NT2/D1 (cell line): ENCODE results near the gene RAF1.
"Not testable (repeated sequence)": the region's sequence is repeated elsewhere in the genome, so short reads cannot be mapped to it uniquely, and the experiment has no call there.

Source experiments
- DNase-seq: peaks from one replicate; pipeline ENCODE4 v3.0.0-alpha.2; 2011; ENCODE audit warnings: low read depth, low spot score
- H3K27me3 ChIP-seq: 2 replicates; pipeline ENCODE4 v1.6.0; 2011; ENCODE audit warnings: mild to moderate bottlenecking; ENCODE audit not compliant: insufficient read length, insufficient read depth
- H3K36me3 ChIP-seq: 2 replicates; pipeline ENCODE4 v1.6.1; 2011; ENCODE audit warnings: mild to moderate bottlenecking, low read length, mixed read lengths; ENCODE audit not compliant: insufficient read depth, insufficient read length
- H3K4me1 ChIP-seq: 2 replicates; pipeline ENCODE4 v1.5.1; 2011; ENCODE audit not compliant: insufficient read depth, insufficient read length
- H3K4me3 ChIP-seq: 2 replicates; pipeline ENCODE4 v1.5.1; 2011; ENCODE audit warnings: low read depth; ENCODE audit not compliant: insufficient read length
- H3K9ac ChIP-seq: 2 replicates; pipeline ENCODE4 v1.6.0; 2011; ENCODE audit warnings: low read depth; ENCODE audit not compliant: insufficient read length
- H3K9me3 ChIP-seq: 2 replicates; pipeline ENCODE4 v1.5.1; 2011; ENCODE audit warnings: mild to moderate bottlenecking, low read length; ENCODE audit not compliant: insufficient read depth
- SUZ12 ChIP-seq: IDR thresholded peaks from 2 replicates; pipeline ENCODE4 v1.6.1; 2011; ENCODE audit not compliant: insufficient read length, insufficient read depth; ENCODE audit errors: extremely low read depth
- YY1 ChIP-seq: IDR thresholded peaks from 2 replicates; pipeline ENCODE4 v1.6.1; 2011; ENCODE audit not compliant: insufficient read length, insufficient read depth
- ZNF274 ChIP-seq: IDR thresholded peaks from 2 replicates; pipeline ENCODE4 v1.6.1; 2011; ENCODE audit warnings: mild to moderate bottlenecking, low read depth, low read length

RAF1 gene

DNA sequence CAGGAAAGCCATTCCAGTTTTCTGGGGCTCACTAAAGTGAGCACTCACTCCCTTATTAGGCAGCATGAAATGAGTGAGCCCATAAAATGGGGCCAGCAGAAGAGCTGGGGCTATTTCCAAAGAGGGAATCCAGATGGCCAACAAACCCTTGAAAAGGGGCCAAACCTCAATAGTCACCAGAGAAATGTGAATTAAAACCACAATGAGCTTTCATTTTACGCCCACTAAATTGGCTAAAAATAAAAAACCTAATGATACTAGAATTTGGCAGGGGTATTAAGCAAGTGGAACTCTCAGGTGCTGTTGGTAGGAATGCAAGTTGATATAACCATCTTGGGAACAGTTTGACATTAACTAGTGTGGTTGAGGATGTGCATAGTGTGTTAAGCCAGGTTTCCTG lies 42.1 kb upstream of the RAF1 start:
- Histone ChIP-seq H3K9me3 (no peaks in the 10 kb centered on the region), H3K9ac (no peak overlapping the region), H3K27me3 (no peaks in the 10 kb centered on the region), H3K4me1 (peaks cover 1% of the 10 kb centered on the region), H3K4me3 (no peak overlapping the region), H3K36me3 (no peaks in the 10 kb centered on the region)
- TF ChIP-seq ZNF274 = no peak
- TF ChIP-seq YY1 = no peak
- no peak for TF ChIP-seq SUZ12
- DNase-seq = no peak

DNA sequence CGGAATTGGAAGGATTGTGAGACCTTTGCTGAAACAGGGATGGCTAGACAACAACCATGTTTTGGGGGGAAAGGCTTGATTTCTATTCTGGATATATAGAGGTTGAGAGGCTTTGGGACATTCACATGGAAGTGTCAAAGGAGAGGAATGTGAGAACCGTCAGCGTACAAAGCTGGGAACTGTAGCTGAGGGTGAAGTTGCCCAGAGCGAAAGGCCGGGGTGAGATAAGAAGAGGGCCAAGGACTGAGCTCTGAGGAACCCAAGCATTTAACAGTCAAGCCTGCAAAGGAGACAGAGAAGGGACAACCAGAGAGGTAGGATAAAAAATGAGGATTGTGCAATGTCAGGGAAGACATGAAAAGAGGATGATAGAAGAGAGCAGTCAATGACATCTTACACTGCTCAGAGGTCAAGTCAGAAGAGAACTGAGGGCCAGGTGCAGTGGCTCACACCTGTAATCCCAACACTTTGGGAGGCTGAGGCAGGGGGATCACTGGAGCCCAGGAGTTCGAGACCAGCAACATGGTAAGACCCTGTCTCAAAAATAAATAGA lies 41.5 kb upstream of the RAF1 start:
- Histone ChIP-seq H3K4me1 (peaks cover 1% of the 10 kb centered on the region), H3K9ac (no peak overlapping the region), H3K36me3 (no peaks in the 10 kb centered on the region), H3K27me3 (no peaks in the 10 kb centered on the region), H3K4me3 (no peak overlapping the region), H3K9me3 (no peaks in the 10 kb centered on the region)
- no peak for TF ChIP-seq ZNF274
- no peak for TF ChIP-seq YY1
- no peak for TF ChIP-seq SUZ12
- no peak for DNase-seq

DNA sequence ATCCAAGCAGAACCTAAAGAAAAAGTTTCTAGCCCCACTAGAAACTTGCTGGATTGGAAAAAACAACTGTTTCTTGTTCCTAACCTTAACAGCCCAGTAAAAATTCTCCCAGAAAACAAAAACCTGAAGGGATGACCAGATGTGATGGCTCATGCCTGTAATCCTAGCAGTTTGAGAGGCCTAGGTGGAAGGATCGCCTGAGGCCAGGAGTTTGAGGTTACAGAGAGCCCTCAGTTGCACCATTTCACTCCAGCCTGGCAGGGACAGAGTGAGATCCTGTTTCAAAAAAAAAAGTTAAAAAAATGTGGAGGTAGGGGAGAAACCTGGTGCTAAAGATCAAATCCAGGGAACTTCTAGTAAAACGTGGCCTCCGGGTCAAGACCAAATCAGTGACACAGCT lies 38.6 kb upstream of the RAF1 start:
- Histone ChIP-seq H3K27me3 (no peaks in the 10 kb centered on the region), H3K36me3 (no peaks in the 10 kb centered on the region), H3K9ac (no peak overlapping the region), H3K9me3 (no peaks in the 10 kb centered on the region), H3K4me3 (no peak overlapping the region), H3K4me1 (peaks cover 1% of the 10 kb centered on the region)
- TF ChIP-seq ZNF274 (no peak), YY1 (no peak), SUZ12 (no peak)
- no peak for DNase-seq

DNA sequence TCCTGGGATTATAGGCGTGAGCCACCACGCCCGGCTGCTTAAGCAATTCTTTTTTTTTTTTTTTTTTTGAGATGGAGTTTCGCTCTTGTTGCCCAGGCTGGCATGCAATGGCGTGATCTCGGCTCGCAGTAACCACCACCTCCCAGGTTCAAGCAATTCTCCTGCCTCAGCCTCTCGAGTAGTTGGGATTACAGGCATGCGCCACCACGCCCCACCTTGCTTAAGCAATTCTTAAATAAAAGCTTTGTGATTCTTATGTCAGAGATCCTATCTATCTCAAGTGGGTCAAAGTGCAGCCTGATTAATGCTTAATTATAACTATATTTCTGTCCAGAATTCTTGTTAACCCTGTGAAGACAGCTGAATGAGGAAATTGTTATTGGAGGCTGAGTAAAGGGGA lies 37.7 kb upstream of the RAF1 start:
- not testable (repeated sequence) for H3K27me3 ChIP-seq, H3K9ac ChIP-seq, DNase-seq, H3K4me1 ChIP-seq, H3K36me3 ChIP-seq, H3K4me3 ChIP-seq, H3K9me3 ChIP-seq

DNA sequence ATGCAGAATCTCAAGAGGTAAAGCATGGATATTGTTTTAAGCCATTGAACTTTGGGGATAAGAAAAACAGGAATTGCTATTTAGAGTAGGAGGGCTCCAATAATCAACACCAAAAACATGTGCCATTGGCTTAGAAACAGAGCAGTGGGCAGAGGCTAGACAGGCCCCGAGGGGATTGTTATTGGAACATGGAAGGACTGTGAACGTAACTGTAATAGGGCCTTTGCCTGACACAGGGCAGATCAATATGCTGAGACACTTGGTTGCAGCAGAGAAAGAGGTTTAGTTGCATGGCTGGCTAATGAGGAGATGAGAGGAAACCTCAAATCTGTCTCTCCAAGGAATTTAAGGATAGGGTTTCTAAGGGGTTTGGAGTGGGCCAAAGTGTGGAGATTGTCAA lies 36.9 kb upstream of the RAF1 start:
- TF ChIP-seq ZNF274 (no peak), SUZ12 (no peak), YY1 (no peak)
- Histone ChIP-seq H3K4me3 (no peak overlapping the region), H3K4me1 (peaks cover 1% of the 10 kb centered on the region), H3K27me3 (no peaks in the 10 kb centered on the region), H3K9ac (no peak overlapping the region), H3K36me3 (no peaks in the 10 kb centered on the region), H3K9me3 (no peaks in the 10 kb centered on the region)
- DNase-seq = no peak

DNA sequence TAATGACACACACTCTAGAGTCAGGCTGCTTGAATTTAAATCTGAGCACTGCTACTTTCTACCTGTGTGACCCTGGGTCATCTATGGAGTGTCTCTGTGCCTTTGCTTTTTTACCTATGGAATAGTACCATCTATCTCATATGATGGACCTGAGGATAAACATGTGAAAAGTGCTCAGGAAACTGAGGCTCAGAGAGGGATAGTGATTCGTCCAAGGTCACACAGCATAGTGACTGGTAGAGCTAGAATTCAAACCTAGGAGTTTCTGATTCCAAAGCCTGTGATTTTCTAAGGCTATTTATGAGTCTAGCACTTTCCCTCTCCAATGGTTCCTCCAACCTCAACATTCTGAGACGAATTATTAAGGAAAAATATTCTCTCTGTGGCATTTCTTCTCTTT lies 32.0 kb upstream of the RAF1 start:
- no peak for DNase-seq
- Histone ChIP-seq H3K9me3 (no peaks in the 10 kb centered on the region), H3K4me3 (no peak overlapping the region), H3K36me3 (no peaks in the 10 kb centered on the region), H3K9ac (no peak overlapping the region), H3K27me3 (no peaks in the 10 kb centered on the region), H3K4me1 (peaks cover 8% of the 10 kb centered on the region)
- TF ChIP-seq ZNF274 (no peak), SUZ12 (no peak)

DNA sequence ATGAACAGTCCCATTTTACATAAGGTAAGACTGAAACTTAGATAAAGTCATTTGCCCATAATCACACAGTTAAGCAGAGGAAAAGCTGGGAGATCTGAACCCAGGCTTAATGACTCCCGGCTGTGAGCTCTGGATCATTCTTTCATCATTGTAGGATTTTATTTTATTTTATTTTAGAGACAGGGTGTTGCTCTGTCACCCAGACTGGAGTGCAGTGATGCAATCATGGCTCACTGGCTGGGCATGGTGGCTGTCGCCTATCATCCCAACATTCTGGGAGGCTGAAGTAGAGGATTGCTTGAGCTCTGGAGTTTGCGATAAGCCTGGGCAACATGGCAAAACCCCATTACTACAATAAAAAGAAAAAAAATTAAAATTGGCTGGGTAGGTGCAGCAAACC lies 31.2 kb upstream of the RAF1 start:
- Histone ChIP-seq H3K4me1 (peaks cover 8% of the 10 kb centered on the region), H3K9ac (no peak overlapping the region), H3K27me3 (no peaks in the 10 kb centered on the region), H3K4me3 (no peak overlapping the region), H3K36me3 (no peaks in the 10 kb centered on the region), H3K9me3 (no peaks in the 10 kb centered on the region)
- DNase-seq = no peak
- TF ChIP-seq ZNF274 (no peak), YY1 (no peak), SUZ12 (no peak)

DNA sequence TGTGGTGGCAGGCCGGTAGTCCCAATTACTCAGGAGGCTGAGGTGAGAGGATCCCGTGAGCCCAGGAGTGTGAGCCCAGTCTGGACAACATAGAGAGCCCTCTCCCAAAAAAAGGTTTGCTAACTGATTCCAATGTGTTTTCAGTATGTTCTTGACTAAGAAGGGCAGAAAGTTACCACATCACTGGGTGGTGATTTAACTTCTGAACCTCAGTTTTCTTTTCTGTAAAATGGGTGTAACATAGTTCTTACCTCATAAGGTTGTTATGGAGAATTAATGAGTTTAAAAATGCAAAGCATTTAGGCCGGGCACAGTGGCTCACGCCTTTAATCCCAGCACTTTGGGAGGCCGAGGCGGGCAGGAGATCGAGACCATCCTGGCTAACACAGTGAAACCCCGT lies 28.5 kb upstream of the RAF1 start:
- TF ChIP-seq ZNF274 = no peak
- TF ChIP-seq YY1 = no peak
- TF ChIP-seq SUZ12 = no peak

More for the DNA sequence above, 28.5 kb upstream of the RAF1 start:
- DNase-seq = no peak
- no peaks in the 10 kb centered on the region for H3K9me3 ChIP-seq
- H3K4me1 ChIP-seq = peaks cover 8% of the 10 kb centered on the region
- H3K27me3 ChIP-seq = no peaks in the 10 kb centered on the region
- H3K9ac ChIP-seq = no peak overlapping the region
- H3K4me3 ChIP-seq = no peak overlapping the region
- no peaks in the 10 kb centered on the region for H3K36me3 ChIP-seq
